GM18498 (cell line): ENCODE measurements around the gene IGFL2.
"Not testable (repeated sequence)": the region's sequence is repeated elsewhere in the genome, so short reads cannot be mapped to it uniquely, and the experiment has no call there.

Experiments
- ATAC-seq: cut with Tn5 transposase; IDR thresholded peaks from one replicate; pipeline ENCODE4 v1.9.1; 2021; ENCODE audit warnings: mild to moderate bottlenecking, moderate library complexity; ENCODE audit not compliant: unreplicated experiment

IGFL2 gene

GRCh38 chr19:46147791-46148288 is at the start of gene IGFL2:
TSS of gene IGFL2 (plus strand) at chr19:46148238. CDS start at chr19:46148279, 41 bp downstream.
- ATAC-seq = no peak

- ATAC-seq = no peak
Observed at GRCh38 chr19:46100344-46100743, 47.7 kb upstream of the IGFL2 start.

DNA sequence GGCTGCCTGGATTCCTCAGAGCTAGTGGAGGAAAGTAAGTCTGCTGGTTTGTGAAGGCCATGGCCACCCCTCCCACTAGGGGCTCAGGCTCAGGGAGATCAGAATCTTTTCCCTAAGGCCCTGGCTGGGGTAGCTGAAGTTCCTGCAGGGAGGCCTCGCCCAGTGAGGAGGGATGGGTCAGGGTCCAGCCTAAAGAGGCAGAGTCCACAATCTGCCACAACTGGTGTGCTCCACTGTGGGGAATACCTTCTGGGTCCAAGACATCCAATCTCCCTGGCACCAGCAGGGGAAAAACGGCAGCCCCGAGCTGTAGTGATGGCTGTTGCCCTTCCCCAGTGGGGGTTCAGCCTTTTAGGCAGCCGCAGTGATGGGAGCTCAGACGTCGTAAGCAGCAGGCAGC is 46.7 kb upstream of the IGFL2 start:
- ATAC-seq = no peak

- ATAC-seq = not testable (repeated sequence)
Observed at GRCh38 chr19:46102333-46102732, 45.7 kb upstream of the IGFL2 start.

DNA sequence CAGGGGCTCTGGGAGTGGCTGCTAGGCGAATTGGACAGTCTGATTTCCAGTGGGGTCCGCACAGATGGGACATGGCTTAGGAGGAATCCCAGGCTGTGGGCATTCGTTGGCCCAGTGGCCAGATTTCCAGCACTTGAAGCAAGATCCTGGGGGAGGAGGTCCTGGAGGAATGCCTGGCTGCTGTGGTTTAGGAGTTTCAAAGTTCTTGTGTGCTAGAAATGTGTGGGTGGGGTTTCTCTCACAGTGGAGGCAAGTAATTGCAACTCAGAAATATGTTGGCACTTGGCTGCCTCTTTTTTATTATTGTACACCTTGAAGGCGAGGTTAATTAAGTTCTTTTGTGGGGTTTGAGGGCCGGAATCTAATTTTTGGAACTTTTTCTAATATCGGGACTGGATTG is 40.7 kb upstream of the IGFL2 start:
- no peak for ATAC-seq

DNA sequence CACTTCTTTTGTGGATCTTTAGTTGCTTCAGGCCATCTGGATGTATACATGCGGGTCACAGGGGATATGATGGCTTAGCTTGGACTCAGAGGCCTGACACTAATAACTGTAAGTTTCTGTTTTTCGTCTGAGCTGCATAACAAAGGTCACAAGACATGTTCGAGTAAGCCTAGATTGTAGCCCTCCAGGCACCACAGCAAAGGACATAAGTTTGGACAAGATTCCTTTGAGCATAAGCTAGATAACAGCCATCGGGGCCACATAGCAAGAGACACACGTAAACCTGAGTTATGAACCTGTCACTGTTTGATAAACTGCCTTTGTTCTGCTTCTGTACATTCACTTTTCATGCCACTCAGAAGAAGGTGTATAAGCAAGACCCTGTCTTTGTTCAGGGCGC is 38.2 kb upstream of the IGFL2 start:
- no peak for ATAC-seq

GRCh38 chr19:46111376-46111775 is 36.7 kb upstream of the IGFL2 start:
- no peak for ATAC-seq

DNA sequence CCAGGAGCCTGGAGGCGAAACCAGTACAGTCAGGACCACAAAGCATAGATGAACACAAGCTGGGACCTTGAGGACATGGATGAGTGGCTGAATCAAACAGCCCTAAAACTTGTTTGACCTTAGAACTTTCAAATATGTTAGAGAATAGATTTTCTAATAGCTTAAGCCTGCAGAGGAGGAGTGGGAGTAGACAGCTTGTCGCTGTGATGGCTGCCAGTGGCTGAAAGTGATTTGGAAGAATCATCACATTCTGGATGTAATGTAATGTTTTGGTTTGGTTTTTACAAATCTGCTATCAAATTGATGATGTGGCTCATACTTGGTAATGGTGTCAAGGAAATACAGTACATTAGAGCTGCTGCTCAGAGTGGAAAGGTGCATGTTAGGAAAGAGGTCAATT is 35.5 kb upstream of the IGFL2 start:
- ATAC-seq = no peak

DNA sequence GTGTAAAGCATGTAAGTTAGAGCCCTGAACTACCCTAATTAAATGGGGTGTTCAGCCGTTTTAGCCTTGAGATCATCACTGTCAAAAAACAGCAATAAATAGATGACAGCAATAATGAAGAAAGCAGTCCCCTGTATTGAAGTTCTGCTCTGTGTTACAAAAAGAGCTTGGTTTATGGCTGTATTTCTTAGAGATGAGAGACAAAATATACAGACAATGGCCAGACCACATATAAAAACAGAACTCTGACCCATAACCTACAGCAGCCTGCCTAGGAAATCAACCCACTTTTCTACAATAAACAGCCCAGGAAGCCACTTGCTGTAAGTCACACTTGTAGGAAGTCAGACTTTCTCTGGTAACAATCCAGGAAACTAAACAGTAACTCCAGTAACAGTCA is 34.3 kb upstream of the IGFL2 start:
- no peak for ATAC-seq

GRCh38 chr19:46115396-46116106 is 32.5 kb upstream of the IGFL2 start:
- ATAC-seq = peak; percentile 69

- no peak for ATAC-seq
Observed at GRCh38 chr19:46116121-46116520, 31.9 kb upstream of the IGFL2 start.

DNA sequence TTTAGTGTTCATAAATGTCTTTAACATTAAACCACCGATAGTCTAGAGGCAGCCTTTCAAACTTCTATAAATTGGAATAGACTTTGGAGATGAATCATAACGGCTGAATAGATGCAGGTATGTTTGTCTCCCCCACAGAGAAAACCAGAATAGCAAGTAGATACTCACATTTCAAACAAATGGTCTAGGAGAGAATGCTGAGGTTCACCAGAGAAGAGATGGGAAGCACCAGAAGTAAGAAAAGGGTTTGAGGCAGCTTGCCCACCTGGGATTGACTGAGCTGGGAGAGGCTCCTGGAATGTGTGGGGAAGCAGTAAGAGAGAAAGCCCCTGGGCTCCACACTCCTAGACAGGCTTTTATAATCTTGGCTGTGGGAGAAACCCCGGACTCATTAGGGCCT is 29.9 kb upstream of the IGFL2 start:
- no peak for ATAC-seq

DNA sequence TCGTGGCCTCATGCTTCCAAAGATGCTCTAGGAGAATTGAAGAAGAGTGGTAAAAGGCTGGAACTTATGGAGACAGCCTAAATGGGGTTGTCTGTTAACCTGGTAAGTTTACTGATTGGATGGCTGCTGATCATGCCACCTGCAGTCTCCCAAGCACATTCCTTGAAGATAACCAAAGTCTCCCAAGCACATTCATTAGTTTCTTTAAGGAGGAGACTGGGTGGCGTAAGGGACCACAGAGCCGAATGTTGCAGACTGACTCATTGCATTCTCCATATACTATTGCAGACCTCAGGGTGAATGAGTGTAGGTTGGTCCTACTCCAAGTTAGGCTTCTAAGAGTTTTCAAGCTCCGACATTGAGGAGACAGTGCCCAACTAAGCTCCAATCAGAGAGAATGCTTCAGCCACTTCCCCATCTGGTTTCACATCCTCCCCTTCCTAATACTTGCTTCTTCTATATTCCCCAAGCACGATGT is 23.4 kb upstream of the IGFL2 start, which contains the start of gene IGFL3:
TSS of gene IGFL3 (minus strand) at position 51 of the 478 bp plus-strand sequence. CDS start at position 12, 39 bp downstream.
- ATAC-seq = no peak

DNA sequence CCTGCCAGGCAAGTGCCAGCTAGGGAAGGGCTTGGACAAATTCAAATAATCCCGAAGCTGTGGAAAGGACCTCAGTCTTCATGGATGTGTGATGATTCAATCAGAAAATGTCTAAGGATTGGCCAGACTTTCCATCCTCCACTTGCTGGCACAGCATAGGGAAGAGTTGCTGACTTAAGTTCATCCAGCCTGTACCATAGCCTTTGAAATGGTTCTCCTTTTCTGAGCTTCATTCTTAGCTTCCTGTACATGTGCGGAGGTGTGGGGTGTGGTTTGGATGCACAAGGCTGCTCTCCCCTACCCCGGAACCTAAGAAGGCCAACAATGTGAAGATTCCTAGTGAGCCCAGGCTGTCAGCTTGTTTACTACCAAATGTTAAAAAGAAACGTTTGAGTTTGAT is 22.6 kb upstream of the IGFL2 start:
- no peak for ATAC-seq

DNA sequence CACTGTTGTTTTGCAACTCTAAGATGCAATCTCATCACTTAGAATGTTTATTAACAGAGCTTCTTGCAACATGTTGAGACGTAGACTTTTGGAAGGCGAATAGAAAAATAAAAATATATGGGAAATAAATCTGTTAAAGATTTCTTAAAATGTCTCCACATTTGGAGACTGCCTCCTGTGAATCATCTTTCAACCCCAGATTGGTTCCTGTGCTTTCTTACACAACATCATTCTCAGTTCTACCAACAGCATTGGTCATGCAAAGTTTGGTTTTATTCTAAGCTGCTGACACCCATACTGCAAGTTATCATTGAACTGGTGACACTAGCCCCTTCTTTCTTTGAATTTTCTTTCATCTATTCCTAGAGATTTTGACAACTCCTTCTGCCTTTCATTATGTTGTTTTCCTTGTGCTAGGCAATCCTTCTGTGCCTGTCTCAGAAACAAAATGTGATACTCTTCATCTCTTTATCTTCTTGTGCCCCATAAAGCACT is 21.9 kb upstream of the IGFL2 start:
- no peak for ATAC-seq

DNA sequence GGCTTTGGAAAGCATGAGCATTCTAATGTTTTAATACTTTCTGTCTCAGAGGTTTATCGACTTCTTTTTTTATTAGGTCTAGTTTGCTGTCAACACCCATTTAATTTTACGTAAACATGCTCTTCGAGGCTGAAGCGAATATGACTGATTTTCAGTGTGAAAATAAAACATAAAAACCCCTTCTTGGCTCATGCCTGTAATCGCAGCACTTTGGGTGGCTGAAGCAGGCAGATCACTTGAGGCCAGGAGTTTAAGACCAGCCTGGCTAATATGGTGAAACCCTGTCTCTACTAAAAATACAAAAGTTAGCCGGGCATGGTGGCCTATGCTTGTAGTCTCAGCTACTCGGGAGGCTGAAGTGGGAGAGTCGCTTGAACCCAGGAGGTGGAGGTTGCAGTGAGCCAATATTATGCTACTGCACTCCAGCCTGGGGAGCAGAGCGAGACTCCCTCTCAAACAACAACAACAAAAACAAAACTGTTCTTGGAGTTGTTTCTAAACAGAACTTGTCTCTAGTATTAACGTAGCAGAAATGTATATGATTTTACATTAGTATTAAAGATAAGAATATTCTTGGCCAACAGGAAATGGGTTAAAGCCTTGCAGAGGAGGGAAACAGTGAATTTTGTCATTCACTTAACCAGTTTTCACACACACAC is 16.4 kb upstream of the IGFL2 start:
- no peak for ATAC-seq

DNA sequence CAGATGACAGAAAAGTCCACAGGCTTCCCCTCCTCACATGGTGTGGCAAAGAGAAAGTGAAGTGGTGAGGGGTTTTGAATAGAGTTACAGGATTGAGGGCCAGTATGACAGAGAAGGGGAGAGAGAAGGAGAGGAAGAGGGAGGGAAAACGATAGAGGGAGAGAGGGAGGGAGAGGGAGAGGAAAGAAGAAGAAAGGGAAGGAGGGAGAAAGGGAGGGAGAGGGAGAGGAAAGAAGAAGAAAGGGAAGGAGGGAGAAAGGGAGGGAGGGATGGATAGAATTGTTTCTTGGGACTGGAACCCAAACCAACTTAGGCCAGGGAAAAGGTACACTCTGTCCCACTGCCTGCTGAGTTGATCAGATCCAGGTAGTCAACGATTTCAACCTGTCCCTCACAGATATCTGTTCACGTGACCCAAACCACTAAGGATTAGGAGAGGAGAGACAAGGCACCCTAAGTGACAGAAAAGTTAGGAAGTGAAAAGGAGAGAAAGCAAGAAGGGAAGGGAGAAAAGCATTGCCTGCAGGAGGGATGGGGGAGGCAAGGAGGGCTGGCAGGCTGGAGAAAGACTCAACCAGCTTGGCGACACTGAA is 15.4 kb upstream of the IGFL2 start:
- ATAC-seq = no peak

DNA sequence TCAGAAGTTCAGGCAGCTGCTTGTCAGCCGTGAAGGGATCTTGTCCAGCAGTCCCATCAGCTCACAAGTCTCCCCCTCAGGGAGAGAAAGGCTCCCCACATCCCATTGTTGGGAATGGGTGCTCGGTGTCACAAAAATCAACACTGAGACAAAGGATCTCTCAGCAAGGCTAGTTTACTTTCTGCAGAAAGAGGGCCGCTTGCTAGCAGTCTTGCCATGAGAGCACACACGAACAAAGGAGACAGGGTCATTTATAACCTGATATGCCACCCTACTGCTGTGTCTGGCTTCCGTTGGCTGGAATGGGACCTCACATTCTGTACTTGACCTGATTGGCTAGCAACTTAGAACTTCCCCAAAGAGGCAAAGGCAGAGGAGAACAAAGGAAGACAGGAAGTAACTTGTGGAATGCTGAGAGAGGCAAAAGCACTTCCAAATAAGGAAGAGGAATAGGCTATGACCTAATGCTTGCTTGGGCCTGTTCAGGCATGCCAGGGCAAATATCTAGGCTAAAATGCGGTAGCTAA is 14.9 kb upstream of the IGFL2 start:
- ATAC-seq = no peak

DNA sequence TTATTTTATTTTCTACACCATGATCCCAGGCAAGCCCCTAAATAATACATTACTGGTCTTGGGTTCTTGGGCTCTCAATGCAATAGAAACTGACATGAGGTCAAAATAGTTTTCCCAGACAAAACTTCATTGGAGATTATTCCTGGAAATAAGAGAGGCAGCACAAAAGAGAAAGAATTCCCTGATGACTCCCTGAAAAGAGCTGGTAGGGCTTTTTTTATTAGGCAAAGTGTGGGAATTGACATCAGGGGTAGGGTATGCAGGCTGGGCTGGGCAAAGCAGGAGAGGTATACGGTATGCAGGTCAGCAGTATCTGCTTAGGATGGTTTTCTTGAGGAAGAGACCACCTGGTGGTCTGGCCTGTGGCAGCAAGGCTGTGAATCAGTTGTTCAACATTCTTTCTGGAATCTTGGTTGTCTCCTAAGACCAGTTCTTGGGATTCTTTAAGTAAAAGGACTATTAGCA is 14.2 kb upstream of the IGFL2 start:
- no peak for ATAC-seq

DNA sequence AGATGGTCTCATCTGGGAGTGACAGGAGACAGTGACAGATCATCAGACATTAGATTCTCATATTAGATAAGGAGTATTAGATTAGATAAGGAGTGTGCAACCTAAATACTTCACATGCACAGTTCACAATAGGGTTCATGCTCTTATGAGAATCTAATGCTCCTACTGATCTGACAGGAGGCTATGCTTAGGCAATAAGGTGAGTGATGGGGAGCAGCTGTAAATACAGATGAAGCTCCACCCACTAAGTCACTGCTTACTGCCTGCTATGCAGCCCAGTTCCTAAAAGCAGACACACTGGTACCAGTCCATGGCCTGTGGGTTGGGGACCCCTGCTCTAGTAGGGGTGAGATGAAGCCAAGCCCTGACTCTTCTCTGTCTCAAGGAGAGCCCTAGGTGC is 13.5 kb upstream of the IGFL2 start:
- ATAC-seq = no peak

GRCh38 chr19:46137915-46138473 is 10.0 kb upstream of the IGFL2 start:
- ATAC-seq = no peak
